Activated CD8-positive, alpha-beta memory T cell treated with anti-CD3 and anti-CD28 coated beads for 1 hour (primary cell): ENCODE measurements around the gene CBFA2T3.
"Not testable (repeated sequence)": the region's sequence is repeated elsewhere in the genome, so short reads cannot be mapped to it uniquely, and the experiment has no call there.

Experiments used
- DNase-seq, 2 donors: peaks; one replicate each; pipeline ENCODE4 v3.0.0-alpha.2; 2020; ENCODE audit warnings: low read depth in 1 of 2; ENCODE audit errors: extremely low read depth in 1 of 2

The CBFA2T3 gene

GRCh38 chr16:88894681-88895300, 82.2 kb downstream of the CBFA2T3 start:
- no peak for DNase-seq

GRCh38 chr16:88894266-88894665, 82.7 kb downstream of the CBFA2T3 start:
- DNase-seq, result not testable (repeated sequence)

- no peak for DNase-seq
Measured at GRCh38 chr16:88893127-88893968, 83.7 kb downstream of the CBFA2T3 start.

GRCh38 chr16:88892065-88892464, 84.9 kb downstream of the CBFA2T3 start:
- DNase-seq, result no peak

- no peak for DNase-seq
Measured at GRCh38 chr16:88891083-88891482, 85.9 kb downstream of the CBFA2T3 start.

- not testable (repeated sequence) for DNase-seq
Measured at GRCh38 chr16:88889702-88890352, 87.2 kb downstream of the CBFA2T3 start.

GRCh38 chr16:88888461-88889387, 88.3 kb downstream of the CBFA2T3 start:
- DNase-seq, result no peak

GRCh38 chr16:88888057-88888456, 89.0 kb downstream of the CBFA2T3 start:
- no peak for DNase-seq

GRCh38 chr16:88886845-88887521, 90.0 kb downstream of the CBFA2T3 start:
- no peak for DNase-seq

GRCh38 chr16:88886420-88886844, 90.6 kb downstream of the CBFA2T3 start:
- DNase-seq, result no peak

- no peak for DNase-seq
Measured at GRCh38 chr16:88885693-88886280, 91.2 kb downstream of the CBFA2T3 start.

- no peak for DNase-seq
Measured at GRCh38 chr16:88884569-88885271, 92.3 kb downstream of the CBFA2T3 start.

- DNase-seq, result no peak
Measured at GRCh38 chr16:88883946-88884345, 93.1 kb downstream of the CBFA2T3 start.

- DNase-seq, result no peak
Measured at GRCh38 chr16:88883117-88883895, 93.7 kb downstream of the CBFA2T3 start.

- DNase-seq, result no peak
Measured at GRCh38 chr16:88882358-88883030, 94.5 kb downstream of the CBFA2T3 start.

- DNase-seq, result no peak
Measured at GRCh38 chr16:88881675-88882357, 95.2 kb downstream of the CBFA2T3 start.

- DNase-seq, result no peak
Measured at GRCh38 chr16:88881007-88881615, 95.9 kb downstream of the CBFA2T3 start.
